A549 (cell line): ENCODE results near the gene MAML2.

Experiments
- CTCF ChIP-seq: fragments of >200 bp; sonication (Bioruptor Twin); formaldehyde crosslinking; IDR thresholded peaks from 3 replicates; pipeline ENCODE4 v1.5.1; 2016
- EP300 ChIP-seq, 2 experiments: fragments of >200 bp; sonication (Bioruptor Twin); formaldehyde crosslinking; IDR thresholded peaks; 2 replicates in 1 of 2; 3 replicates in 1 of 2; pipeline ENCODE4 v1.6.1; 2016 to 2017
- HMGXB4 ChIP-seq: fragments of 250-450 bp; sonication (Bioruptor Pico); IDR thresholded peaks from 2 replicates; pipeline ENCODE4 v1.5.0; 2021; ENCODE audit warnings: mild to moderate bottlenecking, moderate library complexity, borderline replicate concordance
- HOXA7 ChIP-seq: fragments of 250-450 bp; sonication (Bioruptor Pico); IDR thresholded peaks from 2 replicates; pipeline ENCODE4 v1.5.0; 2020; ENCODE audit warnings: mild to moderate bottlenecking, moderate library complexity
- HOXB13 ChIP-seq: fragments of 250-450 bp; sonication (Bioruptor Pico); IDR thresholded peaks from 2 replicates; pipeline ENCODE4 v1.5.0; 2020; ENCODE audit warnings: low read depth, mild to moderate bottlenecking, moderate library complexity
- KDM5A ChIP-seq: fragments of 200-600 bp; sonication (generic); IDR thresholded peaks from 2 replicates; pipeline ENCODE4 v1.6.1; 2016; ENCODE audit warnings: antibody characterized with exemption, mild to moderate bottlenecking
- SMC3 ChIP-seq: fragments of >200 bp; sonication (Bioruptor Twin); formaldehyde crosslinking; IDR thresholded peaks from 3 replicates; pipeline ENCODE4 v1.6.1; 2018; ENCODE audit warnings: inconsistent platforms
- ZSCAN20 ChIP-seq: fragments of 250-450 bp; sonication (Bioruptor Pico); IDR thresholded peaks from 2 replicates; pipeline ENCODE4 v1.8.0; 2022; ENCODE audit warnings: mild to moderate bottlenecking, moderate library complexity

- no peak for TF ChIP-seq HOXB13 (CRISPR knock-in tag)
- TF ChIP-seq HMGXB4: no peak
- TF ChIP-seq ZSCAN20: no peak
- no peak for TF ChIP-seq HOXA7 (CRISPR knock-in tag)
- no peak for TF ChIP-seq CTCF
- no peak for TF ChIP-seq EP300 (IDR thresholded peaks at IDR 0.05)
- no peak for TF ChIP-seq KDM5A
- no peak for TF ChIP-seq SMC3
Measured at GRCh38 chr11:95994329-95994728, 348.7 kb downstream of the MAML2 start.
